ENCODE results near the gene ARHGEF39.

Gene ARHGEF39

GRCh38 chr9:35675204-35675603, 10.2 kb upstream of the ARHGEF39 start:
- no peak for TF ChIP-seq GATA2 (IDR thresholded peaks at IDR 0.05; ENCODE audit: low read depth, low read length)
- no peak for TF ChIP-seq GATA3 (IDR thresholded peaks at IDR 0.05; ENCODE audit: low read depth, low read length)

GRCh38 chr9:35674025-35674361, 9.0 kb upstream of the ARHGEF39 start:
- TF ChIP-seq GATA3 (IDR thresholded peaks at IDR 0.05; ENCODE audit: low read depth, low read length) (no peak), GATA2 (IDR thresholded peaks at IDR 0.05; ENCODE audit: low read depth, low read length) (no peak)

GRCh38 chr9:35673132-35674024, 8.4 kb upstream of the ARHGEF39 start, which contains the start of gene CA9:
Gene CA9, plus strand, starts transcription at chr9:35673928. Its CDS starts 32 bp downstream, at chr9:35673960.
- TF ChIP-seq GATA3 (IDR thresholded peaks at IDR 0.05; ENCODE audit: low read depth, low read length): no peak

GRCh38 chr9:35669331-35670145, 4.5 kb upstream of the ARHGEF39 start:
- no peak for TF ChIP-seq GATA2 (IDR thresholded peaks at IDR 0.05; ENCODE audit: low read depth, low read length)
- no peak for TF ChIP-seq GATA3 (IDR thresholded peaks at IDR 0.05; ENCODE audit: low read depth, low read length)

- TF ChIP-seq GATA3 (IDR thresholded peaks at IDR 0.05; ENCODE audit: low read depth, low read length) (no peak), GATA2 (IDR thresholded peaks at IDR 0.05; ENCODE audit: low read depth, low read length) (no peak)
These were observed 2.9 kb upstream of the ARHGEF39 start for GRCh38 chr9:35667939-35668338.

- TF ChIP-seq GATA3 (IDR thresholded peaks at IDR 0.05; ENCODE audit: low read depth, low read length): no peak
These were observed 1.6 kb upstream of the ARHGEF39 start for GRCh38 chr9:35666549-35666948.

GRCh38 chr9:35666045-35666444, 1.1 kb upstream of the ARHGEF39 start:
- no peak for TF ChIP-seq GATA2 (IDR thresholded peaks at IDR 0.05; ENCODE audit: low read depth, low read length)
- TF ChIP-seq GATA3 (IDR thresholded peaks at IDR 0.05; ENCODE audit: low read depth, low read length): no peak

GRCh38 chr9:35665471-35665818, 450 bp upstream of the ARHGEF39 start:
- TF ChIP-seq GATA3 (IDR thresholded peaks at IDR 0.05; ENCODE audit: low read depth, low read length) (no peak), GATA2 (IDR thresholded peaks at IDR 0.05; ENCODE audit: low read depth, low read length) (no peak)

GRCh38 chr9:35662437-35662836, 2.6 kb downstream of the ARHGEF39 start:
- TF ChIP-seq GATA3 (IDR thresholded peaks at IDR 0.05; ENCODE audit: low read depth, low read length) (no peak), GATA2 (IDR thresholded peaks at IDR 0.05; ENCODE audit: low read depth, low read length) (no peak)

- no peak for TF ChIP-seq GATA3 (IDR thresholded peaks at IDR 0.05; ENCODE audit: low read depth, low read length)
- no peak for TF ChIP-seq GATA2 (IDR thresholded peaks at IDR 0.05; ENCODE audit: low read depth, low read length)
These were observed 3.1 kb downstream of the ARHGEF39 start for GRCh38 chr9:35661756-35662350.

- TF ChIP-seq GATA3 (IDR thresholded peaks at IDR 0.05; ENCODE audit: low read depth, low read length): no peak
- TF ChIP-seq GATA2 (IDR thresholded peaks at IDR 0.05; ENCODE audit: low read depth, low read length): no peak
These were observed 4.0 kb downstream of the ARHGEF39 start for GRCh38 chr9:35660966-35661415.

GRCh38 chr9:35659340-35659739, 5.7 kb downstream of the ARHGEF39 start:
- TF ChIP-seq GATA3 (IDR thresholded peaks at IDR 0.05; ENCODE audit: low read depth, low read length) (no peak), GATA2 (IDR thresholded peaks at IDR 0.05; ENCODE audit: low read depth, low read length) (no peak)

- no peak for TF ChIP-seq GATA2 (IDR thresholded peaks at IDR 0.05; ENCODE audit: low read depth, low read length)
- no peak for TF ChIP-seq GATA3 (IDR thresholded peaks at IDR 0.05; ENCODE audit: low read depth, low read length)
These were observed 6.1 kb downstream of the ARHGEF39 start for GRCh38 chr9:35658968-35659220.

GRCh38 chr9:35658137-35658967, 6.6 kb downstream of the ARHGEF39 start, which contains the start of gene CCDC107:
Gene CCDC107, plus strand, starts transcription at chr9:35658292. Its CDS starts 88 bp downstream, at chr9:35658380.
- TF ChIP-seq GATA2 (IDR thresholded peaks at IDR 0.05; ENCODE audit: low read depth, low read length) (no peak), GATA3 (IDR thresholded peaks at IDR 0.05; ENCODE audit: low read depth, low read length) (no peak)

Data from SH-SY5Y (cell line).